HG02759 (cell line): ENCODE data around the gene FXYD5.
"Not testable (repeated sequence)": the region's sequence is repeated elsewhere in the genome, so short reads cannot be mapped to it uniquely, and the experiment has no call there.

Source experiments
- ATAC-seq: cut with Tn5 transposase; IDR thresholded peaks from one replicate; pipeline ENCODE4 v1.9.1; 2021; ENCODE audit warnings: mild to moderate bottlenecking, moderate library complexity; ENCODE audit not compliant: unreplicated experiment

Gene FXYD5

GRCh38 chr19:35136977-35137702, 17.4 kb upstream of the FXYD5 start:
- no peak for ATAC-seq

GRCh38 chr19:35138305-35138892, 16.1 kb upstream of the FXYD5 start, which contains the start of gene FXYD1:
TSS of gene FXYD1 (plus strand) at chr19:35138824. CDS start at chr19:35140080, 1,256 bp downstream.
- ATAC-seq: no peak

- ATAC-seq: no peak
Measured at GRCh38 chr19:35140207-35140961, 14.2 kb upstream of the FXYD5 start.

GRCh38 chr19:35140962-35141836, 13.3 kb upstream of the FXYD5 start:
- peak; percentile 71 for ATAC-seq

- ATAC-seq: no peak
Measured at GRCh38 chr19:35141837-35142605, 12.5 kb upstream of the FXYD5 start.

GRCh38 chr19:35142606-35143230, 11.8 kb upstream of the FXYD5 start:
- no peak for ATAC-seq

- ATAC-seq: no peak
Measured at GRCh38 chr19:35143231-35143715, 11.3 kb upstream of the FXYD5 start, which contains the start of gene FXYD7. TSS of gene FXYD7 (plus strand) at chr19:35143255. CDS start at chr19:35143334, 79 bp downstream.

- ATAC-seq: no peak
Measured at GRCh38 chr19:35143818-35144217, 10.7 kb upstream of the FXYD5 start.

- no peak for ATAC-seq
Measured at GRCh38 chr19:35144259-35144599, 10.3 kb upstream of the FXYD5 start.

GRCh38 chr19:35144600-35145436, 9.7 kb upstream of the FXYD5 start:
- no peak for ATAC-seq

- ATAC-seq: no peak
Measured at GRCh38 chr19:35146746-35147459, 7.6 kb upstream of the FXYD5 start.

- ATAC-seq: no peak
Measured at GRCh38 chr19:35149463-35149862, 5.1 kb upstream of the FXYD5 start.

- no peak for ATAC-seq
Measured at GRCh38 chr19:35150445-35150844, 4.1 kb upstream of the FXYD5 start.

GRCh38 chr19:35151273-35152065, 3.1 kb upstream of the FXYD5 start:
- ATAC-seq: no peak

- ATAC-seq: not testable (repeated sequence)
Measured at GRCh38 chr19:35153129-35153522, 1.4 kb upstream of the FXYD5 start.

GRCh38 chr19:35153701-35154524, 622 bp upstream of the FXYD5 start:
- ATAC-seq: peak; percentile 53
